Measurements from ENCODE around the gene SNAP25. TPM values are rescaled to one million over a fixed set of nuclear protein-coding genes. Genes with fewer than 3 reads are reported as not detected.

SNAP25 gene
- total RNA-seq, 6 experiments from 2014 or later = 0.10 TPM; not detected in 5

DNA sequence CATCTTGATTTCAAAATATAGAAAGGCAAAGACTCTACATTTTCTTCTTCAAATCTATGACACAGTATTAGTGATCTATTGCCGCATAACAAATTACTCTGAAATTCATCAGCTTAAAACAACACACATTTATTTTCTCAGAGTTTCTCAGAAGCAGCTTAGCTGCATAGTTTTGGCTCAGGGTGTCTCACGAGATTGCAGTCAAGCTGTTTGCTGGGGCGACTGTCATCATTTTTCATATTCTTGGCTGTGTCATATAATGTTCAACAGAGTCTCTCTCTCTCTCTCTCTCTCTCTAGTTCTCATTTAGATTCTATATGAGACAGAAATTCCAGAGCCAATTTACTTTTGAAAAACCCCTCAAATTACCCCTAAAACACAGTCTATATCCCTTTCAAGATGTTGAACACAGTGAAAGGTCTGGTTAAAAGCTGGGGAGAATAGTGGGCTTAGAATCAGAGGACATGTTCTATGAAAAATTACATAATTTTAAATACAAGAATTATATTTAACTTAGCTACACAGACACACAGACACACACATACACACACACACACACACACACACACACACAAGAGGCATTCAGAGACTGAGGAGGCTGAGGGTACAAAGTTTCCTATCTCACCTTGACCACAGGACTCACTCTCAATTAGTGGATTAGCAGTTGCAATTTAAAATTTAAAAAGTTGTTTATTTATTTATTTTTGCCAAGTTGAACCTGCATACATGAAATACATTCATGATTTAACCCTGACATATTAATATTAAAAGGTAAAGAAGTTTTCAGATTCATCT is 128.7 kb downstream of the SNAP25 start:
- H3K4me1 Mint-ChIP-seq (ENCODE audit: low read depth) = peaks cover 13% of the 10 kb centered on the region
- TF ChIP-seq, protein P1, sequence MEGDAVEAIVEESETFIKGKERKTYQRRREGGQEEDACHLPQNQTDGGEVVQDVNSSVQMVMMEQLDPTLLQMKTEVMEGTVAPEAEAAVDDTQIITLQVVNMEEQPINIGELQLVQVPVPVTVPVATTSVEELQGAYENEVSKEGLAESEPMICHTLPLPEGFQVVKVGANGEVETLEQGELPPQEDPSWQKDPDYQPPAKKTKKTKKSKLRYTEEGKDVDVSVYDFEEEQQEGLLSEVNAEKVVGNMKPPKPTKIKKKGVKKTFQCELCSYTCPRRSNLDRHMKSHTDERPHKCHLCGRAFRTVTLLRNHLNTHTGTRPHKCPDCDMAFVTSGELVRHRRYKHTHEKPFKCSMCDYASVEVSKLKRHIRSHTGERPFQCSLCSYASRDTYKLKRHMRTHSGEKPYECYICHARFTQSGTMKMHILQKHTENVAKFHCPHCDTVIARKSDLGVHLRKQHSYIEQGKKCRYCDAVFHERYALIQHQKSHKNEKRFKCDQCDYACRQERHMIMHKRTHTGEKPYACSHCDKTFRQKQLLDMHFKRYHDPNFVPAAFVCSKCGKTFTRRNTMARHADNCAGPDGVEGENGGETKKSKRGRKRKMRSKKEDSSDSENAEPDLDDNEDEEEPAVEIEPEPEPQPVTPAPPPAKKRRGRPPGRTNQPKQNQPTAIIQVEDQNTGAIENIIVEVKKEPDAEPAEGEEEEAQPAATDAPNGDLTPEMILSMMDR (IDR thresholded peaks at IDR 0.05) = no peak
- DNase-seq = no peak
- no peaks in the 10 kb centered on the region for H3K9me3 Mint-ChIP-seq
- H3K27ac Mint-ChIP-seq = no peak overlapping the region
- H3K27me3 Mint-ChIP-seq (ENCODE audit: insufficient read depth) = peaks cover 9% of the 10 kb centered on the region; the same call in 1 of the 2 replicates
- H3K36me3 Mint-ChIP-seq (ENCODE audit: low read depth) = no peaks in the 10 kb centered on the region
- H3K4me3 Mint-ChIP-seq = no peak overlapping the region

DNA sequence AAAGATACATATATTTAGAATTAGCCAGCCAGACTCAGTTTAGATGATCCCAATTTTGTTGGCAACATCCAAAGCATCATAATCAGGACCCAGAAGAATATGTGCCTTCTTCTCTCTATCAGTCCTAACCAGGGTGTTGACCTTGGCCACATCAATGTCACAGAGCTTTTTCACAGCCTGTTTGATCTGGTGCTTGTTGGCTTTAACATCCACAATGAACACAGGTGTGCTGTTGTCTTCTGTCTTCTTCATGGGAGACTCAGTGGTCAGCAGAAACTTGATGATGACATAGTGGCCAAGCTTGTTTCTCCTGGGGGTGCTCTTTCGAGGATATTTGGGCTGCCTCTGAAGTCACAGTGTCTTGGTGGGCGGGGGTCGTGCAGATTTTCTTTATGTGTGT is 130.5 kb downstream of the SNAP25 start:
- Mint-ChIP-seq H3K27ac (no peak overlapping the region), H3K36me3 (ENCODE audit: low read depth) (no peaks in the 10 kb centered on the region), H3K9me3 (no peaks in the 10 kb centered on the region), H3K4me1 (ENCODE audit: low read depth) (peaks cover 25% of the 10 kb centered on the region), H3K27me3 (ENCODE audit: insufficient read depth) (peaks cover 11% of the 10 kb centered on the region; the same call in 1 of the 2 replicates), H3K4me3 (no peak overlapping the region)
- no peak for DNase-seq
- TF ChIP-seq, protein P1 (IDR thresholded peaks at IDR 0.05) = no peak

DNA sequence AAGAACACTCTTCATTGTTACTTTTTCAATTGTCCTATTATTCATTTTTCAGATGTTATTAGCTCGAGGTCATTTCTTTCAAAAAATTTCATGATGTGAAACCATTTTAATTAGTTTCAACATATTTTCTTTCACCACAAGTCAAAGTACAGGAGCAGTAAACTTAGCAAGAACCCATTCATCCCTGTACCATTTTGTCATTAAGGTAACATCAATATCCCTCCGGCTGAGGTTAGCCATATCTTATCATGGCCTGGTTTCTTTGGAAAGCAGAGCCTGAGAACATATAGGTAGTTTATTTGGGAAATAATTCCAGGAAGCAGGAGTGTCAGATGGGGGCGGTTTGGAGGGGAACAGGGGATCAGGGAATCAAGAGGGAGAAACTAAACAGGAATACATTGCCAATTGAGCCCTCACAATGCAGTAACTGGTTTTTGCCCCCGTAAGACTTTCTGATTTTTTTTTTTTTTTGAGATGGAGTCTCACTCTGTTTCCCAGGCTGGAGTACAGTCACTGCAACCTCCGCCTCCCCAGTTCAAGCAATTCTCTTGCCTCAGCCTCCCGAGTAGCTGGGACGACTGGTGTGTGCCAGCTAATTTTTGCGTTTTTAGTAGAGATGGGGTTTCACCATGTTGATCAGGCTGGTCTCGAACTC is 131.7 kb downstream of the SNAP25 start:
- Mint-ChIP-seq H3K27me3 (ENCODE audit: insufficient read depth) (peaks cover 11% of the 10 kb centered on the region; the same call in 1 of the 2 replicates), H3K9me3 (no peaks in the 10 kb centered on the region), H3K27ac (peak overlapping the region; percentile 44; the same call in 1 of the 2 replicates), H3K36me3 (ENCODE audit: low read depth) (no peaks in the 10 kb centered on the region), H3K4me1 (ENCODE audit: low read depth) (peaks cover 25% of the 10 kb centered on the region), H3K4me3 (peak overlapping the region; percentile 58; the same call in 1 of the 2 replicates)
- DNase-seq = no peak
- TF ChIP-seq, protein P1 (IDR thresholded peaks at IDR 0.05) = no peak

DNA sequence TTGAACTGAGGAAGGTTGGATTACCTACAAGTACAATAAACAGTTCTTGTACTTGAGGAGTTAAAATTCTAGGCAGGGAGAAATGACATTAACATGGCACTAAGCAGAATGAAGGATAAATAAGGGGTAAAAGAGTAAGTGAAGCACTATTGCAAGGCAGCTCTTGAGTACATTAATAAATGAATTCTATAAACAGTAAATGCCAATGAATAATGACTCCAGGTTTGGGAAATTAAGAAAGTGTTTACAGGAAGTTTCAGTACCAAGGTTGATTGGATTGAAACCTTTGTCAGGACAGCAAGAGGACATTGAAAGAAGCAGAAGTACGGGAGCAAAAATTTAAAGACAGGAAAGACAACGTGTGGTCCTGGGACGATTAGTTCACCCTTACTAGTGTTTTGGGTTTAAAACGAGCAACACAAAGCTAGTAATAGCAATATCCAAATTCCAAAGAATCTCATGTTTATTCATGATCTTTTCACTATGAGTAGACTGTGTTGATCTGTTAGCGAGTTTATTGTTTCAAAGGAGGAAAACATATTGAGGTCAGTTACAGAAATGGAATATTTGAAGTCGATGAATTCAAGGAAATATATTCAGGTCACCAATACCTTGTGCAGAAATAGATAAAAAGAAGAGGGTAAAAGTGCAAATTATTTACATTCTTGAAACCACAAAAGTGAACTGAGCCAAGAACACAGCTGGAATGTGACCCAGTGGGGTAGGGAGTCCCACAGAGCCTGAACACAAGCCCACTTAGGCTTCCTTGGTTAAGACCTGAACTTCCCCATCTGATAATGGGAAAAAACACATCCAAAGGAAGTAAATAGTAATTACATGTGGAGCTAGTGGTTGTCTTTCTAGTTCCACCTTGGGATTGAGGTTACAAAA is 134.5 kb downstream of the SNAP25 start:
- DNase-seq = no peak
- peaks cover 31% of the 10 kb centered on the region for H3K4me1 Mint-ChIP-seq (ENCODE audit: low read depth)
- TF ChIP-seq, protein P1 (IDR thresholded peaks at IDR 0.05) = no peak
- peaks cover 13% of the 10 kb centered on the region for H3K27me3 Mint-ChIP-seq (ENCODE audit: insufficient read depth)
- no peaks in the 10 kb centered on the region for H3K9me3 Mint-ChIP-seq
- no peak overlapping the region for H3K27ac Mint-ChIP-seq
- no peaks in the 10 kb centered on the region; the same call in 1 of the 2 replicates for H3K36me3 Mint-ChIP-seq (ENCODE audit: low read depth)
- no peak overlapping the region for H3K4me3 Mint-ChIP-seq

DNA sequence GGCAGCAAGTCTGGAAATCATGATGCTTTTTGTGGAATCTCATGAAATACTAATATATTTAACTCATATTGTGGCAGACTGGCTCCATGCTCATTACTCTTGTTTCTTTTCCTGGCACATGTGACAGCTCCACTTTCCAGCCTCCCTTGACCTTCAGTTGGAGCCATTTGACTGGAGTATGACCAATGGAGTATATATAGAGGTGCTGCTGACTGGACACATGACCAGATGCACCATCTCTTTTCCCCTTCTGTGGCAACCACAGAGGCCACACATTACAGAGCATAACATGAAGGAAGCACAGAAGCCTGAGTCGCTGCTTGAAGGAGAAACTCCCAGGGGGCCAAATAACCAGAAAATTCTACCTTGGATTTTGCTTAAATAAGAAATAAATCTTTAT is 138.0 kb downstream of the SNAP25 start:
- no peak for DNase-seq

More for the DNA sequence above, 138.0 kb downstream of the SNAP25 start:
- Mint-ChIP-seq H3K27me3 (ENCODE audit: insufficient read depth) (peaks cover 5% of the 10 kb centered on the region), H3K4me1 (ENCODE audit: low read depth) (peaks cover 21% of the 10 kb centered on the region), H3K27ac (no peak overlapping the region), H3K9me3 (no peaks in the 10 kb centered on the region), H3K36me3 (ENCODE audit: low read depth) (no peaks in the 10 kb centered on the region; the same call in 1 of the 2 replicates), H3K4me3 (no peak overlapping the region)
- TF ChIP-seq, protein P1 (IDR thresholded peaks at IDR 0.05) = no peak
